Tibial artery (tissue), 4 donors: Measurements from ENCODE around the gene GSG1L2.

Experiments
- DNase-seq, 2 donors: peaks; one replicate each; pipeline ENCODE4 v3.0.0-alpha.2; 2019
- H3K27ac ChIP-seq, 2 donors: fragments of 200-600 bp; sonication (generic) in 1 of 2; 1 replicate in 1 of 2; 2 replicates in 1 of 2; pipeline ENCODE4 v1.5.1; 2018 to 2019; ENCODE audit warnings: mild to moderate bottlenecking in 1 of 2
- H3K27me3 ChIP-seq, 2 donors: fragments of 200-600 bp; sonication (generic) in 1 of 2; one replicate each; pipeline versions ENCODE4 v1.5.1 to v1.6.0; 2016 to 2019
- H3K36me3 ChIP-seq, 3 donors: fragments of 200-600 bp; sonication (generic) in 2 of 3; one replicate each; pipeline ENCODE4 v1.5.1; 2016 to 2019; ENCODE audit warnings: mild to moderate bottlenecking in 2 of 3
- H3K4me1 ChIP-seq, 4 donors: fragments of 200-600 bp; sonication (generic) in 2 of 4; 1 replicate in 3 of 4; 2 replicates in 1 of 4; pipeline ENCODE4 v1.5.1; 2016 to 2019
- H3K4me3 ChIP-seq, 2 donors: fragments of 200-600 bp; sonication (generic) in 1 of 2; 1 replicate in 1 of 2; 2 replicates in 1 of 2; pipeline ENCODE4 v1.5.1; 2018 to 2019; ENCODE audit warnings: mild to moderate bottlenecking in 2 of 2
- H3K9me3 ChIP-seq, 3 donors: fragments of 200-600 bp; sonication (generic) in 1 of 3; one replicate each; pipeline ENCODE4 v1.5.1; 2016 to 2019
- CTCF ChIP-seq, 2 experiments: fragments of 200-600 bp in 1 of 2; fragments of 450-650 bp in 1 of 2; IDR thresholded peaks; one replicate each; pipeline ENCODE4 v1.5.1; 2017 to 2019; ENCODE audit warnings: antibody characterized with exemption in 2 of 2, mild to moderate bottlenecking in 1 of 2, moderate library complexity in 1 of 2
- intact Hi-C: fragments of 100-400 bp; cut with DNase I; formaldehyde crosslinking; loops from one replicate; pipeline ENCODE4 v1.15.0; 2023; ENCODE audit warnings: low total_unique reads

The GSG1L2 gene

GRCh38 chr17:9821921-9822320 lies at the start of gene GSG1L2:
Gene GSG1L2, minus strand, starts transcription at chr17:9822079. Its CDS starts 8 bp downstream, at chr17:9822071.
- H3K4me1 ChIP-seq = no peaks in the 10 kb centered on the region
- no peaks in the 10 kb centered on the region for H3K36me3 ChIP-seq
- H3K27ac ChIP-seq = no peak within 1 kb of the TSS
- H3K27me3 ChIP-seq = peaks cover 0 to 10% of the 10 kb centered on the region in 2 donors
- no peak for TF ChIP-seq CTCF (IDR thresholded peaks at IDR 0.05)
- no peak within 1 kb of the TSS for H3K4me3 ChIP-seq
- no peaks in the 10 kb centered on the region for H3K9me3 ChIP-seq
- DNase-seq = no peak
- intact Hi-C loops = no loop called here

GRCh38 chr17:9868552-9868951 lies 46.7 kb upstream of the GSG1L2 start:
- no peak for DNase-seq

GRCh38 chr17:9865586-9865985 lies 43.7 kb upstream of the GSG1L2 start:
- intact Hi-C loops = no loop called here
- Histone ChIP-seq H3K27me3 (no peaks in the 10 kb centered on the region), H3K4me3 (no peak overlapping the region), H3K9me3 (peaks cover 0 to 8% (median 2%) of the 10 kb centered on the region in 3 donors), H3K36me3 (no peaks in the 10 kb centered on the region), H3K4me1 (no peaks in the 10 kb centered on the region), H3K27ac (no peak overlapping the region)
- no peak for TF ChIP-seq CTCF (IDR thresholded peaks at IDR 0.05)
- no peak for DNase-seq

More at GRCh38 chr17:9868552-9868951, 46.7 kb upstream of the GSG1L2 start:
- no peaks in the 10 kb centered on the region for H3K9me3 ChIP-seq
- H3K4me1 ChIP-seq = no peaks in the 10 kb centered on the region
- H3K27me3 ChIP-seq = no peaks in the 10 kb centered on the region
- no peak overlapping the region for H3K4me3 ChIP-seq
- no peak overlapping the region for H3K27ac ChIP-seq
- no peaks in the 10 kb centered on the region for H3K36me3 ChIP-seq
- intact Hi-C loops = no loop called here
- TF ChIP-seq CTCF (IDR thresholded peaks at IDR 0.05) = no peak

GRCh38 chr17:9862949-9863348 lies 41.1 kb upstream of the GSG1L2 start:
- no peaks in the 10 kb centered on the region for H3K27me3 ChIP-seq
- H3K4me1 ChIP-seq = no peaks in the 10 kb centered on the region
- no peak for TF ChIP-seq CTCF (IDR thresholded peaks at IDR 0.05)
- DNase-seq = no peak
- intact Hi-C loops = no loop called here
- no peak overlapping the region for H3K27ac ChIP-seq
- H3K36me3 ChIP-seq = no peaks in the 10 kb centered on the region
- peaks cover 0 to 8% (median 8%) of the 10 kb centered on the region in 3 donors for H3K9me3 ChIP-seq
- no peak overlapping the region for H3K4me3 ChIP-seq

GRCh38 chr17:9862220-9862619 lies 40.3 kb upstream of the GSG1L2 start:
- Histone ChIP-seq H3K27ac (no peak overlapping the region), H3K9me3 (peaks cover 0 to 12% (median 8%) of the 10 kb centered on the region in 3 donors), H3K4me1 (no peaks in the 10 kb centered on the region), H3K4me3 (no peak overlapping the region), H3K36me3 (no peaks in the 10 kb centered on the region), H3K27me3 (no peaks in the 10 kb centered on the region)
- DNase-seq = no peak
- intact Hi-C loops = no loop called here
- no peak for TF ChIP-seq CTCF (IDR thresholded peaks at IDR 0.05)

GRCh38 chr17:9860851-9861250 lies 39.0 kb upstream of the GSG1L2 start:
- Histone ChIP-seq H3K36me3 (no peaks in the 10 kb centered on the region), H3K27me3 (no peaks in the 10 kb centered on the region), H3K4me1 (no peaks in the 10 kb centered on the region), H3K4me3 (no peak overlapping the region), H3K9me3 (peaks cover 0 to 17% (median 8%) of the 10 kb centered on the region in 3 donors), H3K27ac (no peak overlapping the region)
- no peak for DNase-seq
- intact Hi-C loops = no loop called here
- TF ChIP-seq CTCF (IDR thresholded peaks at IDR 0.05) = no peak
